Colonic mucosa (tissue), 4 donors: ENCODE data around the gene ELANE. TPM values are rescaled to one million over a fixed set of nuclear protein-coding genes. Genes with fewer than 3 reads are reported as not detected.
A peak's percentile ranks its signal among the peaks of the same experiment; 100 is the strongest.

Experiments
- DNase-seq: peaks from one replicate; pipeline ENCODE4 v3.0.0-alpha.2; 2020
- H3K27ac ChIP-seq: fragments of 200-600 bp; one replicate; pipeline ENCODE4 v1.8.0; 2021
- H3K27me3 ChIP-seq: fragments of 200-600 bp; one replicate; pipeline ENCODE4 v1.8.0; 2021
- H3K36me3 ChIP-seq: fragments of 200-600 bp; one replicate; pipeline ENCODE4 v1.8.0; 2021
- H3K4me1 ChIP-seq: fragments of 200-600 bp; one replicate; pipeline ENCODE4 v1.8.0; 2021; ENCODE audit warnings: mild to moderate bottlenecking
- H3K4me3 ChIP-seq: fragments of 200-600 bp; one replicate; pipeline ENCODE4 v1.8.0; 2021
- H3K9ac ChIP-seq, 2 donors: one replicate each; pipeline ENCODE4 v1.7.0; 2013; ENCODE audit warnings: control low read depth in 2 of 2, low read depth in 2 of 2, low read length in 2 of 2
- H3K9me3 ChIP-seq: fragments of 200-600 bp; one replicate; pipeline ENCODE4 v1.8.0; 2021
- intact Hi-C: fragments of 100-400 bp; cut with DNase I; formaldehyde crosslinking; loops from one replicate; pipeline ENCODE4 v1.14.1; 2022
- total RNA-seq, 2 donors: library from RNA; stranded (reverse); fragmentation: NEBNext Ultra II Directional in 1 of 2; extraction: Animal tissue kit (Norgen Biotek cat#: 25700) in 1 of 2; gene quantifications; one replicate each; pipeline ENCODE4 v1.2.1, GENCODE V29; 2021
- TF ChIP-seq, protein P1 (sequence below): fragments of 200-600 bp; IDR thresholded peaks from one replicate; pipeline ENCODE4 v1.8.0; 2022; ENCODE audit warnings: antibody characterized with exemption, mild to moderate bottlenecking
- donor health status: healthy.
- donor health status: DM: no; HTN: no; CAD: no.
- donor health status: DM: no; HTN: no; CAD: no.

ELANE gene
- total RNA-seq, 2 donors from 2014 or later: not detected

DNA sequence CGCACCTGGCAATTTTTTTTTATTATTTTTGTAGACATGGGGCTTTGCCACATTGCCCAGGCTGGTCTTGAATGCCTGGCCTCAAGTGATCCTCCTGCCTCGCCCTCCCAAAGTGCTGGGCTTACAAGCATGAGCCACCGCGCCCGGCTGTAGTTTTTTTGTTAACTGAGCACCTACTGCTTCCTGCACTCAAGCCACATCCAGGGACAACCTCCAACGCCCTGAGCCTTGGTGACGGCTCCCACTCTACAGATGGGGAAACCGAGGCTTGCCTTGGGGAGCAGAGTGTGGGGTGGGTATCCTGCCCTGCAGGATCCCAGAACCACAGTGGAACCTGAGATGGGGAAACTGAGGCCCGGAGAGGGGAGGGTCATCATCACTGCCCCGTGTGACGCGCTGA, 3.0 kb downstream of the ELANE start:
- Histone ChIP-seq H3K9ac (no peak overlapping the region), H3K27ac (no peak overlapping the region), H3K27me3 (peaks cover 29% of the 10 kb centered on the region), H3K4me1 (no peaks in the 10 kb centered on the region), H3K36me3 (no peaks in the 10 kb centered on the region), H3K9me3 (no peaks in the 10 kb centered on the region), H3K4me3 (no peak overlapping the region)
- intact Hi-C loops: loop anchor here (2.0 to 10.0 kb wide), 2 partner anchors 66 to 90 kb away; no protein-coding TSS in a partner anchor
- TF ChIP-seq, protein P1, sequence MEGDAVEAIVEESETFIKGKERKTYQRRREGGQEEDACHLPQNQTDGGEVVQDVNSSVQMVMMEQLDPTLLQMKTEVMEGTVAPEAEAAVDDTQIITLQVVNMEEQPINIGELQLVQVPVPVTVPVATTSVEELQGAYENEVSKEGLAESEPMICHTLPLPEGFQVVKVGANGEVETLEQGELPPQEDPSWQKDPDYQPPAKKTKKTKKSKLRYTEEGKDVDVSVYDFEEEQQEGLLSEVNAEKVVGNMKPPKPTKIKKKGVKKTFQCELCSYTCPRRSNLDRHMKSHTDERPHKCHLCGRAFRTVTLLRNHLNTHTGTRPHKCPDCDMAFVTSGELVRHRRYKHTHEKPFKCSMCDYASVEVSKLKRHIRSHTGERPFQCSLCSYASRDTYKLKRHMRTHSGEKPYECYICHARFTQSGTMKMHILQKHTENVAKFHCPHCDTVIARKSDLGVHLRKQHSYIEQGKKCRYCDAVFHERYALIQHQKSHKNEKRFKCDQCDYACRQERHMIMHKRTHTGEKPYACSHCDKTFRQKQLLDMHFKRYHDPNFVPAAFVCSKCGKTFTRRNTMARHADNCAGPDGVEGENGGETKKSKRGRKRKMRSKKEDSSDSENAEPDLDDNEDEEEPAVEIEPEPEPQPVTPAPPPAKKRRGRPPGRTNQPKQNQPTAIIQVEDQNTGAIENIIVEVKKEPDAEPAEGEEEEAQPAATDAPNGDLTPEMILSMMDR: no peak
- DNase-seq: no peak

DNA sequence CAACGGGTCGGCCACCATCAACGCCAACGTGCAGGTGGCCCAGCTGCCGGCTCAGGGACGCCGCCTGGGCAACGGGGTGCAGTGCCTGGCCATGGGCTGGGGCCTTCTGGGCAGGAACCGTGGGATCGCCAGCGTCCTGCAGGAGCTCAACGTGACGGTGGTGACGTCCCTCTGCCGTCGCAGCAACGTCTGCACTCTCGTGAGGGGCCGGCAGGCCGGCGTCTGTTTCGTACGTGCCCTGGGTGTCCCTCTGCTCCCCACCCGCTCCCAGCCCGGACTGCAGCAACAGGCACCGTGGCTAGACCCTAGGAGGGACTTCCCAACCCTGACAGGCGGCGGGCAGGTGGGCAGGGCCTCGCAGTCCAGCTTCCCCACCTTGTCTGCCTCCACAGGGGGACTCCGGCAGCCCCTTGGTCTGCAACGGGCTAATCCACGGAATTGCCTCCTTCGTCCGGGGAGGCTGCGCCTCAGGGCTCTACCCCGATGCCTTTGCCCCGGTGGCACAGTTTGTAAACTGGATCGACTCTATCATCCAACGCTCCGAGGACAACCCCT, 3.5 kb downstream of the ELANE start:
- H3K36me3 ChIP-seq: no peaks in the 10 kb centered on the region
- H3K9me3 ChIP-seq: no peaks in the 10 kb centered on the region
- H3K4me3 ChIP-seq: no peak overlapping the region
- no peaks in the 10 kb centered on the region for H3K4me1 ChIP-seq
- TF ChIP-seq, protein P1: no peak
- no peak overlapping the region for H3K27ac ChIP-seq
- peaks cover 28% of the 10 kb centered on the region for H3K27me3 ChIP-seq
- no peak for DNase-seq
- intact Hi-C loops: loop anchor here (2.0 to 10.0 kb wide), 2 partner anchors 65 to 91 kb away; no protein-coding TSS in a partner anchor
- H3K9ac ChIP-seq: no peak overlapping the region

DNA sequence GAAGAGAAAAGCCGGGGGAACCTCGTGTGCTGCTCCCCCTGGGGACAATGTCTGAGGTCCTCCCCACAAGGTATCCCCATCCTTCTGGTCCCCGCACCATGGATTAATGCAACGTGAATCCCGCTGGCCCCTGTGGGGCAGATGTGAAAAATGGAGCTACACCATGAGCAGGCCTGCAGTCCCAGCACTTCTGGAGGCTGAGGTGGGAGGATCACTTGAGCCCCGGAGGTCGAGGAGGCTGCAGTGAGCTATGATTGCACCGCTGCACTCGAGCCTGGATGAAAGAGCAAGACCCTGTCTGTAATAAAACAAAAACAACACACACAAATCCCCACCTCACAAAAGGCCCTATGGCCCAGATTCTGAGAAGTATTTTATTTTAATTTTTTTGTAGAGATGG, 6.2 kb downstream of the ELANE start:
- no peak overlapping the region for H3K4me3 ChIP-seq
- intact Hi-C loops: loop anchor here (10.0 kb wide), 1 partner anchor 93 kb away; no protein-coding TSS in a partner anchor
- H3K9ac ChIP-seq: no peak overlapping the region
- DNase-seq: no peak
- TF ChIP-seq, protein P1: no peak
- H3K36me3 ChIP-seq: no peaks in the 10 kb centered on the region
- H3K9me3 ChIP-seq: no peaks in the 10 kb centered on the region
- no peak overlapping the region for H3K27ac ChIP-seq
- peaks cover 10% of the 10 kb centered on the region for H3K27me3 ChIP-seq
- no peaks in the 10 kb centered on the region for H3K4me1 ChIP-seq

- intact Hi-C loops: loop anchor here (10.0 kb wide), 1 partner anchor 94 kb away; no protein-coding TSS in a partner anchor
- H3K36me3 ChIP-seq: no peaks in the 10 kb centered on the region
- DNase-seq: peak; percentile 58
- H3K9ac ChIP-seq: peak within 1 kb of the TSS; percentile 38 to 76
- peak within 1 kb of the TSS; percentile 40 for H3K27ac ChIP-seq
- H3K4me3 ChIP-seq: peak within 1 kb of the TSS; percentile 32
- H3K27me3 ChIP-seq: peaks cover 9% of the 10 kb centered on the region
- no peaks in the 10 kb centered on the region for H3K9me3 ChIP-seq
- H3K4me1 ChIP-seq: no peaks in the 10 kb centered on the region
- TF ChIP-seq, protein P1: no peak
These were observed 7.1 kb downstream of the ELANE start, which contains the start of gene CFD for GRCh38 chr19:858868-859843. TSS of gene CFD (plus strand) at chr19:859664. CDS start at chr19:859690, 26 bp downstream.

DNA sequence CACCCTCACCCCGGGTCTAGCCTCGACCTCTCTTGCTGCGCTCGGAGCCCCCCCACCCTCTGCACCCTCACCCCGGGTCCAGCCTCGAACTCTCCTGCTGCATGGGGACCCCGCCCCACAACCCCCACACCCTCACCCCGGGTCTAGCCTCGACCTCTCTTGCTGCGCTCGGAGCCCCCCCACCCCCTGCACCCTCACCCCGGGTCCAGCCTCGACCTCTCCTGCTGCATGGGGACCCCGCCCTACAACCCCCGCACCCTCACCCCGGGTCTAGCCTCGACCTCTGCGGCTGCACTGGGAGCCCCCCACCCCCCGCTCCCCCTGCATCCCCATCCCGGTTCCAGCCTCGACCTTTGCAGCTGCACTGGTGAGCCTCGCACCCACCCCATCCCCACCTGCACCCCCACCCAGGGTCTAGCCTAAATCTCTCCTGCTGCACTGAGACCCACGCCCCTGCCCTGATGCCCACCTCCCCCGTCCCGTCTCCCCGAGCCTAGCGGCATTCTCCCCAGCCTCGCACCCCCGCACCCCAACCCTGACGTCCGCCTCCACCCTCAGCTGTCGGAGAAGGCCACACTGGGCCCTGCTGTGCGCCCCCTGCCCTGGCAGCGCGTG, 9.1 kb downstream of the ELANE start:
- no peaks in the 10 kb centered on the region for H3K9me3 ChIP-seq
- H3K9ac ChIP-seq: peak overlapping the region in 1 of 2 donors; percentile 1
- H3K4me1 ChIP-seq: no peaks in the 10 kb centered on the region
- no peak overlapping the region for H3K4me3 ChIP-seq
- no peak overlapping the region for H3K27ac ChIP-seq
- peaks cover 9% of the 10 kb centered on the region for H3K27me3 ChIP-seq
- no peaks in the 10 kb centered on the region for H3K36me3 ChIP-seq
- TF ChIP-seq, protein P1: no peak
- intact Hi-C loops: loop anchor here (10.0 kb wide), 1 partner anchor 124 kb away; the partner anchor contains the start of gene WDR18
- DNase-seq: no peak
